ENCODE measurements around the gene GPR78.

The GPR78 gene

DNA sequence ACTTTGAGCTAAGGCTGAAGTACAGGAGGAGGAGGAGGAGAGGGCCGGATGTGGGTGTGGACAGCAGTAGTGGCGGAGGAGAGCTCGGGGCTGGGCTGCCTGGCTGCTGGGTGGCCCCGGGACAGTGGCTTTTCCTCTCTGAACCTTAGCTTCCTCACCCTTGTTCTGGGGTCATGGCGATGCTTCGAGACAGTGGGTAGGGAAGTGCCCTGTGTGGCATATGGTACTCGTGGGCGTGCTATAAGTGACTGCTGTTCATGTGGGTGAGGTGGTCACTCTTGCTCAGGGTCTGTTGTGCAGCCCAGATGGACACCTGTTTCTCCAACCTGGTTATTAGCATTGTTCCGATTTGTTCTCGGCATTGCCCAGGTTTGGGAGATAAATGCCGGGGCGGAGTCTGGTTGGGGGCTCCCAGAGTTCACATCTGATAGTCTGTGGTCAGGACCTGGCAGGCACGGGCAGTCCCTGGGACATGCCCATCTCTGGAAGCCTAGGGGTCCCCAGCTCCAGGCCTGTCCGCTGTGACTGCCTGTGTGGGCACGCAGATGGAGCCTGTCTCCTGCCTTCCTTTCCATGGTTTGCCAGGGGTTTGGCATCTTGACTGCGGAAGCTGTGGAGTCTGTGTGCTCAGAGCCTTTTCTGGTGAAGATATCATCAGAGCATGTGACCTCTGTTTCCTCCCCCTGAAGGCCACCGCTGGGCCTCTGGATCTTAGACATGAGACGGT is 7.4 kb downstream of the GPR78 start:
- DNase-seq, result no peak

DNA sequence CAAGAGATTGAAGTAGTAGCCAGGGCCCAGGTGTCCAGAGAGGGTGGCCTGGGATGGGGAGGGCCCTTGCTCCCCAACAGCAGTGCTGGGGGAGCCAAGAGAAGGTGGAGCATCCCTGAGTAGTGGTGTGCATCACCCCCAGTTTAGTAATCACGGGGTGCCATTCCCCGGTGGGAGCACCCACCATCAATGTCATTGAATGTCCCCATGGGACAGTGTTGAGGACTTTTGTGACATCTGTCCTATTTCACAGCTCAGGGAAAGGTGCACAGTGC is 7.9 kb downstream of the GPR78 start:
- no peak for DNase-seq

DNA sequence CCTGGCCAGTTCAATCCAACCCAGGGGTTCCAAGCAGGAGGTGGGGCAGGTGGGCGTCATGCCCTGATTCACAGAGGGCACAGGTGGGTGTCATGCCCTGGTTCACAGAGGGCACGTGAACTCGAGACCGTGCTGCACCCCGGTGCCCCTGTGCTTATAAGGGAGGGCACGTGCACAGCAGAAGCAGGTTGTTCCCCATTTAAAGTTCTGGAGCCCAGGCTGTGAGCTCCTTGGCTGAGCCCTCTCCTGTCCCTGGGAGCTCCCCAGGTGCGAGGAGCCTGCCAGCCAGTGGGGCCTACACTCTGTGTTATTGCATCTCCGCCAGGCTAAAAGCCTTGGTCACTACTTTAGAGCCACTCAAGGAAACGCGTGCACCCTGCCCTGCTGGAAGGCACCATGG is 9.1 kb downstream of the GPR78 start:
- DNase-seq, result no peak

- DNase-seq, result no peak
Measured at GRCh38 chr4:8589823-8590545, 9.8 kb downstream of the GPR78 start.

DNA sequence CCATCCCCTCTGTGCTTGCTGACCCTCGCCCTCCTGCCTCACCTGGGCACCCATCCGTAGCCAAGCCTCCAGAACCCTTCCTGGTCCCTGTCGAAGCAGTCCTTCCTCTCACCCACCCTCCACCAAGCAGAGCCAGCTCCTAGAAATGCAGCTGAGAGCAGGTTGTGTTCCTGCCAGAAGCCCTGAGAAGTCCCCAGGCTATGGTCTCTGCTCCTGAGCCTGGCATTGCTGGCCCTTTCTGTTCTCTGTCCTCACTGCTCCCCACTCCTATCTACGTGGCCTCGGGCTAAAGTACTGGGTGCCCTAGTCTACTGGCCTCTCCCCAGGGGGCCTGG is 10.3 kb downstream of the GPR78 start:
- no peak for DNase-seq

DNA sequence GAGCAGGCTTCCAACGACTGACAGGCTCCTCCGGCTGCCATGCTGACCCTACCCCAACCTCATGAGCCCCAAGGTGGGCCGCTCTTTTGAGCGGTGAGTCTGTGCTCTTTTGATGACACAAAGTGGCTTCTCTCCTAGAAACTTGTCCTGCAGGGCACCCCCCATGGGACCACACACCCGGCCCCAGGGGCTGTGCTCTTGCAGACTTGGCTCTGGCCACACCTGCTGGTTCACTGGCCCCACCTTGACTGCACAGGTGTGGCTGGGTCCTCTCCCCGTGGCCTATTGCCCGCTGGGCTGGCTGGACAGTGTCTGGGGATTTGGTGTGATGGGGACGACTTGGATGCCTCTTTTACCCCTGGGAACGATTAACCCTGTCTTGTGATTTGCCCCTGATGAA is 10.9 kb downstream of the GPR78 start:
- DNase-seq, result no peak

DNA sequence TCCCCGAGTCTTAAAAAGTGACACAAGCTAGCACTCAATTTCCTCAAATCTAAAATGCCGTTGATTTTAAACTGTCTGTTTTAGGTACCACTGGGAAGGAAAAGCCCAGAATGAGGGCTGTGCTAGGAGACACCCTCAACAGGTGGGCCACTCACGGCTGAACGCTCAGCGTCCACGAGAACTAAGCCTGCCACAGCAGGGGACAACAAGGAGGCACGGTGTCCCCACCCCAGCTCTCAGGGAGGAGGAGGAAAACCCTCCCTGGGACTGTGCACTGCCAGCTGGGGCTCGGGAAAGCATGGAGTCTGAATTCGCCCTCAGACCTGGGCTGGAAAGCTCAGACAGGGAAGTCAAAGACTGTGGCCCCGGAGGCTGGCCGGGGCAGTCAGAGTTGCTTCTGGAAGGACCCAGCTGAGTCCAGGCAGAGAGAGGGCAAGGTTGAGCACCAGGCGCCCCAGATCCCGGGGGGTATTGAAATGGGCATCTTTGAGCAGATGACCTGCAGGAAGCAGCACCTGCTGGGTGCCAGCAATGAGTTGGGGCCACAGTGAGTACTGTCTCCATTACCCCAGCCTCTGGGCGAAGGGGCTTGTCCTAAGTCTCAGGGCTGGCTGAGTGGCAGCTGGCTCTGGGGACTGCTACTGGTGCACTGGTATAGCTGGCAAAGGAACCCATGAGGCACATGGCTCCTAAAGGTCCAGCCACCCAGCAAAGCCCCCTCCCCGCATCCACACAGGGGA is 11.6 kb downstream of the GPR78 start:
- DNase-seq, result no peak

DNA sequence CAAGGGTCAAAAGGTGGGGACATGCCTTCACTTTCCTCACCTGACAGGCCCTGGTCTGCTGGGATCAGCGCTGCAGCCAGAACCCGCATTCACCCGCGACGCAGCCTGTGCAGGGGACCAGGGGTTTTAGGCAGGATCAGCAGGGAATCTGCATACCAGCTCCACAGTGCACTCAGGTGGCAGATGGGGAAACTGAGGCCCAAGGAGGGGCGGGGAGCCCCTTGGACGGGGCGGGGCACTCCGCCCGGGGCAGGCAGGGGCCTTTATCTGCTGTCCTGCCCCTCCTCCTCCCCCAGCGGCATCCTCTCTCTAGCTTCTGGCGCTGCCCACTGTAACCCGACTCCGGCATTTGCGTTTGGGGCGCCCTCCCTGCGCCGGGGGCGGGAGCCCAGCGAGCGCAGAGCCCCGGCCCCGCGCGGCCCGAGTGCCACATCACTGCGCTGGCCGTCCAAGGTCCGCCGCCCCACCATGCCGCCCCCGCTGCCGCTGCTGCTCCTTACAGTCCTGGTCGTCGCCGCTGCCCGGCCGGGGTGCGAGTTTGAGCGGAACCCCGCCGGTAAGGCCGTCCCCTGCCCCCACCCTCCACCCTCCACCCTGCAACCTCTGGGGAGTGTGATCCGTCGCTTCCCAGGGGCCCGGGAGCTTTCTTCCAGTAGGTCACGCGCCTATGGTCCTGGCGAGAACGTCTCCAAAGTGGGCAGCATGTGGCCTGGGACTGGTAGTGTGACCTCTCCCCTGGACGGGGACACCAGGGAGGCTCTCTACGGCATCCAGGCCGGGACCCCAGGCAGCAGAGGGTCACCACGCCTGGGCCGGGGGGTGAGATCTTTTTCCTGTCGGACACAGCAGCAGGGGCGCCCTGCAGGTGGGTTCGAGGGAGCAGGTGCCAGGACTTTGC is 12.4 kb downstream of the GPR78 start, which contains the start of gene CPZ:
CPZ (plus strand) TSS at position 400 of the 898 bp plus-strand sequence; CDS start at position 469, 69 bp downstream.
- DNase-seq, result peak in 1 of 2 experiments; percentile 19

GRCh38 chr4:8593264-8594096 is 13.3 kb downstream of the GPR78 start:
- no peak for DNase-seq

- peak in 1 of 2 experiments; percentile 53 for DNase-seq
Measured at GRCh38 chr4:8594097-8595038, 14.2 kb downstream of the GPR78 start.

GRCh38 chr4:8595237-8596087 is 15.3 kb downstream of the GPR78 start:
- no peak for DNase-seq

DNA sequence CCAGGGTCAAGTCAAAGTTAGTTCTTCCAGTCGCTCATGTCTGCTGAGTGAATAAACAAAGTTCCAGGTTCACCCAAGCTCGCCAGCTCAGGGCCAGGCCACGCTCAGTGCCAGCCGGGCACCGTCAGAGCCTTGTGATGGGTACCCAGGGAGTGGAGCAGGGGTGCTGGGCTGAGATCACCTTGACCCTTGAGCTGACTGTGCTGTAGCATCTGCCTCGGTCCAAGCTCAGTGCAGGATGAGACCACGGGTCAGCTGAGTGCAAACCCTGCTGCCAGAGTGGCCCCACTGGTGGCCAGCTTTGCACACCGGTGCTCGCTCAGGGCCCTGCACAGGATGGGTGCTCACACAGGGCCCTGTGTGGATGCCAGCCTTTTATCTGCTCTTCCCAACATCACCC is 16.7 kb downstream of the GPR78 start:
- no peak for DNase-seq

GRCh38 chr4:8597319-8597718 is 17.1 kb downstream of the GPR78 start:
- DNase-seq, result no peak

DNA sequence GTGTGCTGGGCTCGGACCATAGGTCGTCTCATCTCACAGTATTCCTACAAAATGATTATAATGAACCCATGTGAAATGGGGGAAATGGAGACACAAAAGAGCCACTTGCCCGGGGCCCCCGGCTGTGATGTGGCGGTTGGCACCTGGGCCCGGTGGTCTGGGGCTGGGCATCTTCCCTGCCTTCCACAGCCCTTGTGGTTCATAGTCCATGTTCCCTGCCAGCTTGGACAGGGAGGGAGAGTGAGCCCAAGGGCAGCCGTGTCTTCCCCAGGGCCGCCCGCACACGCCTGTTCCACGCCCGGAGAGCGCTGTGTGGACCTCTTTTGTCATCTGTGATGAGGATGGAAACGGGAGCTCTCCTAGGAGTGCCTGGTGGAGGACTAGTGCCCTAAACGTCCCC is 17.6 kb downstream of the GPR78 start:
- no peak for DNase-seq

GRCh38 chr4:8598391-8599090 is 18.3 kb downstream of the GPR78 start:
- DNase-seq, result no peak

DNA sequence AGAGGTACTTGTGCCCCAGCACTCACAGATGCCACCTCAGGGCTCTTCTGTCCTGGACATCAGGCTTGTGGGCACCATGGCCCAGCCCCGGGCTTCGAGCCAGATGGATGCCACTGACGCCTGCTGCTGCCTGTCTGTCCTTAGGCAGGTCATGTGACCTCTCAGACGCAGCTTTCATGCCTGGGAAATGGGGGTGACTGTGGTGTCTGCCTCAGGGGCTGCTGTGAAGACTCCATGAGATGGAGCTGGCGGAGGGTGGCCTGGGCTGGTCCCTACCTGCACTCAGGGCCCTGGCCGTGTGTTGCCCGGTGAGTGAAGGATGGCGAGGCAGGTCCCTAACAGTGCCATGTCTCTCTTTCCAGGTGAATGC is 18.9 kb downstream of the GPR78 start:
- DNase-seq, result no peak

DNA sequence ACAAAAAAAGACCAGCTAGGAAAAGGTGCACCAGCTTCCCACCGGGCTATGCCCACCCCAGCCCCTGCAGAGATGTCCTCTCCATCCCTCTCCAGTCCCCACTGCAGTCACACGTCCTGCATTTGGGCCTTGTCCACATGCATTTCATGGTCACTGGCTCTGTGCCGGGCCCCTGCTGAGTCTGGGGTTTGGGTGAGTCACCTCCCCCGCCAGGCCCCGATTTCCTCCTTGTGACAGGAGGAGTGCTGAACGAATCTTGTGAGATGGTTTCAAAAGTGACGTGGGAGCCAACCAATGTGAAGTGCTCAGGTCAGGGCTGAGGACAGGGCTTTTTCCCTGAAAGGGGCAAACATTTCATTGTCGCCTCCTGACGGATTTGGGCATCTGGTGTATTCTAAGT is 19.5 kb downstream of the GPR78 start:
- DNase-seq, result no peak

- no peak for DNase-seq
Measured at GRCh38 chr4:8600266-8600665, 20.1 kb downstream of the GPR78 start.

GRCh38 chr4:8600686-8601085 is 20.5 kb downstream of the GPR78 start:
- no peak for DNase-seq
